22Rv1 (cell line): ENCODE results near the gene NUP62.

Experiments used
- H3K27ac ChIP-seq: fragments of 450-650 bp; 2 replicates; pipeline ENCODE4 v1.5.1; 2017
- ZFX ChIP-seq: fragments of 450-650 bp; IDR thresholded peaks from 2 replicates; pipeline ENCODE4 v1.6.1; 2017; ENCODE audit warnings: antibody characterized with exemption, borderline replicate concordance
- TF ChIP-seq, protein P1 (sequence below): fragments of 450-650 bp; IDR thresholded peaks from 2 replicates; pipeline ENCODE4 v1.5.1; 2017; ENCODE audit warnings: mild to moderate bottlenecking

The NUP62 gene

DNA sequence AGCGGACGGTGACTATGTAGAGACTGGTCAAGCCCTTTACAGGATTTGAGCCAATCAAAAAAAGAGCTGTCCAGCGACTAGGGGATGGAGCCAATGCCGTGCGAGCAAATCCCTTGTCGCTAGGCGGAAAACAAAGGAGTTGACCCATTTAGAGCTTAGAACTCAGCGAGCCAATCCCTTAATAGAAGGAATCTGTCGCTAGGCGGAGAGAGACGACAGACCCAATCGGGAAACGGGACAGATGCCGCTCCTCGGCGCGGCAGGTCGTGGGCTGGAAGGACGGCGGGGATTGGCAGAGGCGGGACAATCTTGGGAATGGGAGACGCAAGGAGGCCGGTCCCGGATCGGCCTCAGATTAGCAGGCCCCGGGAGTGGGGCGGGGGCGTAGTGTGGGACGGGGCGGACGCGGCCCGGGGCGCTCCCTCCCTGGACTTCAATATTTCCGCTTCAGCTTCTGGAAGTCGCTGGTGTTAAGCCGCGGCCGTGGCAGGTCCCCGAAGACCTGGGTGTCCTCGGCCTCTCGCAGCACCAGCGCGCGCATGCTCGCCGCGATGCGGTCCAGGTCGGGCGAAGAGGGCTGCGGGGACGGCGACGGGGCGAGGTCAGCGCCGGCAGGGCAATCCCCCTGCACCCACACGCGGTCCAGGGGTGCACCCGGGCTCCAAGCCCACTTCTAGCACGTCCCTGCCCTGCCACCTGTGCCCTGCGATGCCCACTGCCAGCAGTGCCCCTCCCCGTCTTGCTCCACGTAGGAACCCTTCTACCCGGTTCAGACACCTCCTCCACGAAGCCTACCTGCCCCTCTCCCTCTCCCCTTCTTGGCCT, 59.6 kb downstream of the NUP62 start:
- TF ChIP-seq, protein P1, sequence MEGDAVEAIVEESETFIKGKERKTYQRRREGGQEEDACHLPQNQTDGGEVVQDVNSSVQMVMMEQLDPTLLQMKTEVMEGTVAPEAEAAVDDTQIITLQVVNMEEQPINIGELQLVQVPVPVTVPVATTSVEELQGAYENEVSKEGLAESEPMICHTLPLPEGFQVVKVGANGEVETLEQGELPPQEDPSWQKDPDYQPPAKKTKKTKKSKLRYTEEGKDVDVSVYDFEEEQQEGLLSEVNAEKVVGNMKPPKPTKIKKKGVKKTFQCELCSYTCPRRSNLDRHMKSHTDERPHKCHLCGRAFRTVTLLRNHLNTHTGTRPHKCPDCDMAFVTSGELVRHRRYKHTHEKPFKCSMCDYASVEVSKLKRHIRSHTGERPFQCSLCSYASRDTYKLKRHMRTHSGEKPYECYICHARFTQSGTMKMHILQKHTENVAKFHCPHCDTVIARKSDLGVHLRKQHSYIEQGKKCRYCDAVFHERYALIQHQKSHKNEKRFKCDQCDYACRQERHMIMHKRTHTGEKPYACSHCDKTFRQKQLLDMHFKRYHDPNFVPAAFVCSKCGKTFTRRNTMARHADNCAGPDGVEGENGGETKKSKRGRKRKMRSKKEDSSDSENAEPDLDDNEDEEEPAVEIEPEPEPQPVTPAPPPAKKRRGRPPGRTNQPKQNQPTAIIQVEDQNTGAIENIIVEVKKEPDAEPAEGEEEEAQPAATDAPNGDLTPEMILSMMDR = no peak
- TF ChIP-seq ZFX = no peak

DNA sequence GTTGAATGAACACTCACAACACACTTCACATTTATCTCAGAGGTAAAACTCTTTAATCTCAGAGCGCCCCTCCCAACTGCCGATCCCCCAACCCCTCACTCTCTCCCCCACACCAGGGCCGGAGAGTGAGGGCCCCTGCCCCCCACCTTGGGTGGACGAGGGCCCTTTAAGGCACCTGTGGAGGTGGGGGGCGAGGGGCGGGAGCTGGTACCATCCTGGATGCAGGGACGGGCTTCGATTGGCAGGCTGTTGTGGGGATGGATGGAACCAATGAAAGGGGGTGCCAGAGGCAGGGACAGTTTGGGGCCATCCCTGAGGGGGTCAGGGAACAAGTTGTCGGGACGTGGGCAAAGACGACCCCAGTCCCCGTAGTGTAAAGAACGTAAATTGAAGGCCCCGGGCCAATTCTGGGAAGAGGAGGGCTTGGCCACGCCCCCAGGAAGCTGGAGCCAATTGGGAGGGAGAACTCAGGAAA, 60.3 kb downstream of the NUP62 start:
- H3K27ac ChIP-seq = peak overlapping the region; percentile 93
- TF ChIP-seq, protein P1 = no peak
- TF ChIP-seq ZFX = no peak

More for the DNA sequence above, 59.6 kb downstream of the NUP62 start:
- peak overlapping the region; percentile 93 for H3K27ac ChIP-seq

DNA sequence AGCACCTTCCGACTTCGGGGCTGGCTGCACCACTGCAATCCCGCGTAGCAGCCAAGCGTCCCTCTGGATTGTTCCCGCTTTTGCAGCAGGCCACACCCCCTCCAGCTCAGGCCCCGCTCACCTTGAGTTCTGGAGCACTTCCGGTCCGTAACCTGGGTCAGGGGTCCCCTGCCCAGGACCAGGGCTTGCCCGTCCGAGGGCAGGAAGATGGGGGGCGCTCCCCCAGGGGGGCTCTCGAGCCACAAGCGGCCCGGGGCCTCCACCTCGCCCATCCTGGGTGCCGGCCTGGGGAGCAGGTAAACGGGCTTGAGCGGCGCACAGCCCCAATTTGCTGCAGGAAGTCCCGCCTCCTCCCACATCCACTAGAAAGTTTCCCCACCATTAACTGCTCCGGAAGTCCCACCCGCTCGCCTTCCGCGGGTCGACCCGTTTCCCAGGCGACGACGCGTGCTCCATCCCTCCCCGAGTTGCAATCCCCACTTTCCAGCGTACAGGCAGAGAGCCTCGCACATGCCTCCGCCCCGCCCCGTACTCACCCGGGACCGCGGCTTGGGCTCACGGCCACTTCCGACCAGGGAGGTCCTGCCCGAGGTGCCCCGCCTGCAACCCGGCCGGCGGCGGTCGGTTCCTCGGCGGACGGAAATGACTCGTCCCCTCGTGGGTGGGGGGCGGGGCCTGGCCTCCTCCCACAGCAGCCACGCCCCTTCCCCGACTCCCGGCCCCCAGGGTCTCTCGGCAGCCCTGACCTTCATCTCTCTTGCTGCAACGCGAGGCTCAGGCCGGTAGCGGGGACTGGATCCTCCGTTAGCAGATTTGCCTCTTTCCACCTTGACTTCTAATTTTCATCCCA, 62.1 kb downstream of the NUP62 start, which contains the start of gene PNKP:
PNKP (minus strand) TSS at position 644 of the 850 bp plus-strand sequence; CDS start at position 272, 372 bp downstream.
- TF ChIP-seq, protein P1 = no peak
- no peak for TF ChIP-seq ZFX
- H3K27ac ChIP-seq = peak within 1 kb of the TSS; percentile 93

DNA sequence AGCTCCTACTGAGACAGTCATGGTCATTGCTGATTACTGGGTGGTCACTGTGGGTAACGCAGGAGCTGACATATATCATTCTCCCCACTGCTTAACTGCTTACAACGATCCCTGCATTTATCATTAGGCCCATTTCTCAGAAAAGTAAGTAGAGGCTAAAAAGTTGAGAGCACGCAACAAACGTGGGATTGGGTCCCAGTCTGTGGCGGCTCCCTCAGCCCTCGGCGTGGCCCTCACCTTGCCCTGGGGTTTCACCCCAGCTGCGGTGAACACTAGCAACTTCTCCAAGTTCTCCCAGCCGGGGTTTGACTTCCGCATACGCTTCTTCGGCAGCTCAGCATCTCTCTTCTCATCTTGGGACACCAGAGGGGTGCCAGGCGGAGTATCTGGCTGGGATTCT, 64.4 kb downstream of the NUP62 start:
- H3K27ac ChIP-seq = peak overlapping the region; percentile 93
- no peak for TF ChIP-seq ZFX
- TF ChIP-seq, protein P1 = no peak

DNA sequence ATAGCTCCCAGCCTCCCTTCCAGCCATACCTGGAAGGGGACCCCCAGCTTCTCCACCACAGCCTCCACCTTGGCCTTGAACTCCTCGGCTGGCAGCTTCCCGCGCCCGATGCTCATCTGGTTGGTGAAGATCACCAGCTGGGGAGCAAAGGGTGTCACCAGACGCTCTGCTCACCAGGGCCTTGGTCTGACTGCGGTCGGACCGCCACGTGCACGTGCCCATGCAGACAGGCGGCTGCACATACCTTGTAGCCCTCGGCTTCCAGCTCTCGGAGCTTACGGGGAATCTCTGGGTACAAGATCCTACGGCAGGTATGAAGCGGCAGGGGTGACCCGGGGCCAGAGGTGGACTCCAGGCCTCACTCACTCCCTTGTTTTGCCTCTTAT, 65.4 kb downstream of the NUP62 start:
- H3K27ac ChIP-seq = peak overlapping the region; percentile 96
- TF ChIP-seq, protein P1 = no peak
- TF ChIP-seq ZFX = no peak

DNA sequence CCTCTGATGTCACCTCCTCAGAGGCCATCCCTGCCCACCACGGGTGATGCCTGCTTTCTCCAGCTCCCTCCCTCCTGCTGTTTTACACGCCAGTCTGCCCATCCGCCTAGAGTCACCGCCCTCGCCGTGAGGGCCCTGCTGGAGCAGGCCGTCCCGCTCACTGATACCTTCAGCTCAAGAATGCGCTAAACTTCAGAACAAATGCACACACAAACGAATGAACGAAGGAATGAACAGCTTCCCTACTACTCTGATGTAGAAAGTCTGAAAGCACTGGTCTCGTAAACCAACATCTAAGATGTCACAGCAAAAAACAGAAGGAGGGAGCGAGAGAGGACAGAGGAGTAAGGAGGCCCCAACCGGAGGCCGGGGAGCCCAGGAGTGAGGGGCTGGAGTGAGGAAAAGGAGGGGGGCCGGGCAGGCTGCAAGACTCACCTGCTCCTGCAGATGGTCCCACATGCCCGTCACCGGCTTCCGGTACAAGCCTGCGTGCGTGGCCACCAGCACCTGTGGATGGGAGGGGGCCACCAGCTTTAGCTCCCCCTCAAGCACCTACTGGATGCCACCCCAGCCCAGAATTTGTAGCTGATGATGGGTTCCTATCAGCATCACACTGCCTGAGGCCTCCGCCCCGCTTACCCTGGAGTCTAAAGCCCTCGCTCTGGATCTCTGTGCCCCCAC, 65.9 kb downstream of the NUP62 start:
- H3K27ac ChIP-seq = peak overlapping the region; percentile 96
- TF ChIP-seq ZFX = no peak
- TF ChIP-seq, protein P1 = no peak; the same call in 1 of the 2 replicates
